Choroid plexus epithelial cell (primary cell): ENCODE results near the gene IGSF8.

Source experiments
- DNase-seq: peaks from one replicate; pipeline ENCODE4 v3.0.0-alpha.2; 2010; ENCODE audit warnings: low read depth
- H3K4me3 ChIP-seq: 2 replicates; pipeline ENCODE4 v1.5.1; 2011; ENCODE audit warnings: low read depth, mild to moderate bottlenecking, control low read depth, low read length, moderate library complexity
- CTCF ChIP-seq: conservative IDR thresholded peaks from 2 replicates; pipeline ENCODE4 v1.5.1; 2011; ENCODE audit warnings: low read depth, mild to moderate bottlenecking, control low read depth, inconsistent platforms, low read length, moderate library complexity

Gene IGSF8

DNA sequence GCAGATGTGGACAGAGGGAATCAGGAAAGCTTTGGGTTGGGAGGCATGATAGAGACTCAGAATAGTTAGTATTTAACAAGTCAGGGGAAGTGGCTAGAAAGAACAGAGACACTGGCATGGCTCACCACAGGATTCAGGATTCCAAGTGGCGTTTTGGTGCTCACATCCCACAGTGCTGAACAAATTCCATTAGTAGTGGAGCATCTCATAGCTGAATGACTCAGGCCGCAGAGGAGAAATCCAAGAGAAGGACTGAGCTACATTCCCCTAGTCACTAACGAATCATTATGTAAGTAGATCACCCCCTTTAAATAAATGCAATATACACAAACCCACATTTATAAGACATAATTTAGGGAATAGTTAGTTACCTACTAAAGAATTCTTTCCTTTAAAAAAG lies 22.1 kb downstream of the IGSF8 start:
- DNase-seq, result no peak
- no peak overlapping the region for H3K4me3 ChIP-seq
- TF ChIP-seq CTCF, result no peak

DNA sequence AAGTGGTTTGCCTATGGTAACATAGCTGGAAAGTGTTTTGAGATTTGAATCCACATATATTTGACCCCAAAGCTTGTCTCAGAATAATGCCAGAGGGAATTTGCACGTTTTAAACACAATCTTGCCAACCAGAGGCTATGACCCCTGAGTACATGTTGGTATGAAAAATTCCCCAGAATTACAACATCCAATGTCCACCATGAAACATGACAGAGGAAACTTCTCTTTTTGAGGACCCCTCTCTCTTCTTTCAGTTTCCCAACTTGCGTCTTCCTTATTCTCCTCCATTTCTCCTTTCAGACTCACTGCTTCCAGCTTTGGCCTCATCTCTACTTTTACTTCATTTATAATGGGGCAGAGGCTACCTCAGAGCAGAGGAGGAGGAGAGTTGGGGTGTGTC lies 22.6 kb downstream of the IGSF8 start:
- H3K4me3 ChIP-seq, result no peak overlapping the region
- DNase-seq, result no peak
- no peak for TF ChIP-seq CTCF

DNA sequence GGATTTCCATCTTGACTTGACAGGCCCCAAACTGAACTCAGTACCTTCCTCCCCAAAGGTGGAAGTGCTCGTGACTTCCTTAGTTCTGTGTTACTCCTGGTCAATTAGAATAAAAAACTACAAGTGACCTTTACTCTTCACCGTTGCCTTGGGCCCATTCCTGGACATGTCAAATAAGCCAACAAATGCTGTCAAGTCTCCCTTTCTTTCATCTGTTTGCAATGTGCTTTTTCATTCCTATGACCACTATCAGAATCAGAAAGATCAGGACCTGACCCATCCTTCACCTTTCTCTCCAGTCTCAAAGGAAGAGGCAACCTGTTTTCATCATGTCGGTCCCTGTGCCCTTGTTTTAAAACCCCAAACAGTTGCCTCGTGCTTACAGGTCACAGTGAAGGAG lies 23.6 kb downstream of the IGSF8 start:
- no peak for TF ChIP-seq CTCF
- DNase-seq, result no peak
- no peak overlapping the region for H3K4me3 ChIP-seq

DNA sequence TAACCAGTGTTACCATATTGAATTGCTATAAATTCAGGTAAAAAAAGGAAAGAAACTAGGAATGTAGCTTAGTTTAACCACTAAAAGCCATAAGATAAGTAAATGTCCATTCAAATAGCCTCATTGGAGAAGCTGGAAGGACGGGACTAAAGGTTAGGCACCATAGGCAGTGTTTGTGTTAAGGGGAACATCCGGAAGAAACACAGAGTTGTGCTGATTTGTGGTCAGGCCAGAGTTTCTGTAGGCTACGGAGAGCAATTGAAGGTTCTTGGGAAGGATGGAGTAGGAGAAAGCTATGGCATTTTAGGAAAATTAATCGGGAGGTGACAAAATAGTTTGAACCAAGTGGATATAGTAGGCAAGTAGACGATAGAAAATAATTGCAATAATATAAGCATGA lies 27.1 kb downstream of the IGSF8 start:
- TF ChIP-seq CTCF, result no peak
- DNase-seq, result no peak
- no peak overlapping the region for H3K4me3 ChIP-seq

DNA sequence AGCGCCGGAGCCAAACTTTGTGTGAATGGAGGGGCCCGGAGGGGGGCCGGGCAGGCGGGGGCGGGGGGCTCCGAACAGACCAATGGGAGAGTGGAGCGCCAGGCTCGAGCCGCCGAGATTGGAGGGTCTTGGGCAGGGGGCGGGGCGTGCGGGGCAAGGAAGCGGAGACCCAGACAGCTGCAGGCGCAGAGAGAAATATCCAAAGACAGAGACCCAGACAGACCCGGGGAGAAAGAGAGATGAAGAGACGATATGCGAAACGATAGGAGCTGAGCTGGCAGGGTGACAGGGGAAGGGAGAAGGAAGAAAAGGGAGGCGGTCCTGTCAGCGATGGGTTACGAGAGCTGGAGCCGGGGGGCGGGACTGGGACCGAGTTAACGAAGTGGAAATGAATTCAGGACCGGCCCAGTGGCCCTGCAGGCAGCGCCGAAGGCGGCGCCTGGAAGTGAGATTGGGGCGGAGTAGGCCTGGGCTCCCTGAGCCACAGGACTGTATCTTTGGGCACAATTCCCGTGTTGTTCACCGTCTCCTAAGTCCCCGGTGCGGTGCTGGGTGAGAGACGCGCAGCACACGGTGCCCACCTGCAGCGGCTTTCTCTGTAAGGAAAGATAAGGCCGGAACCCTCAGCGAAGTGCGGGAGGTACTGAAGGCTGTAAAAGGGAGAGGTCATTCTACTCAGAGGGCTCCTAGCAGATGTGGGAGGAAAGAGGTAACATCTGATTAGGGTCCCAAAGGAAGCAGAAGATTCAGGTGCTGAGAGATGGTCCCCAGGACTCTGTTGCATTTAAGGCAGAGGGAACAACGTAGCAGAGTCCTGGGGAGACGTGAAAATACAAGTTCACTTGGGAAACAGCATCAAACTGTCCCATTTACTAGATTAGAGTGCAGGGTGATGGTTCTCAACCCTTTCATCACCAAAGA lies 27.9 kb downstream of the IGSF8 start:
- peak; percentile 58 for DNase-seq
- peak overlapping the region; percentile 60 for H3K4me3 ChIP-seq
- TF ChIP-seq CTCF, result no peak

GRCh38 chr1:160069460-160070231 lies 28.8 kb downstream of the IGSF8 start, which contains the start of gene KCNJ10:
TSS of gene KCNJ10 (minus strand) at chr1:160070160. CDS start at chr1:160042532, 27,628 bp downstream.
- no peak for TF ChIP-seq CTCF
- peak within 1 kb of the TSS; percentile 60 for H3K4me3 ChIP-seq
- no peak for DNase-seq

GRCh38 chr1:160068225-160068624 lies 30.2 kb downstream of the IGSF8 start:
- DNase-seq, result no peak
- no peak overlapping the region for H3K4me3 ChIP-seq
- TF ChIP-seq CTCF, result no peak
